NCI-H2107 treated with DMSO at 0.1 percent for 48 hours (cell line): Measurements from ENCODE around the gene CCNY.

Experiments used
- DNase-seq: peaks from one replicate; lab custom pipeline; 2025; ENCODE audit not compliant: unreplicated experiment; lab: John Stamatoyannopoulos, UW

The CCNY gene

DNA sequence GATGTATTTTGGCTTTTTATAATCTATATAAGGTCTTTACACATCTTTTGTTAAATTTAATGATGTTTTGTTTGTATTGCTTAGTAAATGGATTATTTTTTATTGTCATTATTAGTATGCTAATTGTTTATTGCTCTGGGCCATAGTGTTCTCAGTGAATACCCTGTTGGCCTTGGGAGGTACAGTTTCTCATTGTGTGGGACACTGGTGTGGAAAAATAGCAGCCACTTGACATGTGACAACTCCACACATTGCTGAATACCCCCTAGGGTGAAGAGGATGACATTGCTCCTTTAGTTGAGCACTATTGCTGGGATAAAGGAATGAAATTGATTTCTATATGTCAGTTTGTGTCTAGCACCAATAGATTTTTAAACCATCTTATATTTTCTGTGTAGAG is 130.9 kb downstream of the CCNY start:
- no peak for DNase-seq

DNA sequence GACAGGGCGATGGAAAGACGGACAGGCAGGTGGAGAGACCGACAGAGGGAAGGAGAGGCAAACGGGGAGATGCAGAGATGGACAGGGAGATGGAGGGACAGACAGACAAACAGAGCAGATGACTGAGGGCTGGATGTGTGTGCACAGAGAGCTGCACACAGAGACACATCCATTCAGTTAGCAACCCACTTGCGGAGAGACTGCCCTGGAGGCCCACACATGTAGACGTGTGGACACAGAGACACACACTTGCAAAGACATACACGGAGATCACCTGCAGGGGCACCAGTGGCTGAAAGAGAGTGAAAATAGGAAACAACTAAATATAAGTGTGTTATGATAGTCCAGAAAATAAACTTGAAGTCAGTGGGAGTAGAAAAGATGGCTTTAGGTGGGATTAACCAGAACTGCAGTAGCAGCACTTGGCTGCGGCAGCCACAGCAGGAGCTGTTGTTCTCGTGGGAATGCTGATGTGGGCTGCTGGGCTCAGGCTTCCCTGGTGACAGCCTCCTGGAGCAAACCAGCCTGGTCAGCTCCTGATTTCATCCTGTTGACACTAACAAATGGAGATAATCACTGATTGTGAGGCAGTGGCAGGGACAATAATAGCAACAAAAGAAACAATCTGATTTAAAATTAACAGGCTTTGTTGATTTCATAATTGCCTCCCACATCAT is 134.1 kb downstream of the CCNY start:
- DNase-seq, result no peak

DNA sequence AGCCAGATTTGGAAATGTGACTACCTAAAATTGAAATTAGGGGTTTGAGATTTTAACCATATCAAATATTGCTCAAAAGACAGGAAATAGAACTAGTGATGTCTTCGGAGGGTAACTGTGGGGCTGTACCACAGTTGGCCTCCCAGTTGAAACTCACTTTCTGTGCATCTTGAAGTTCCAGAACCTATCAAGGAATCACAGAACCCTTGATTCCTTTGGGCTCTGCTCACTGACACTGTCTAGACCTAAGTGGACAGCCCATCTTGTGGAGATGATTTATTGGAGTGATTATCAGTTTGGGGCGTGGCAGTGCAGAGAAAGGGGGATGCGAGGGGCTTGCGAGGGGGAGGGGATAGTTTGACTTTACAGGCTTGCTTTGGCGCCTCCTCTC is 134.6 kb downstream of the CCNY start:
- DNase-seq, result no peak

DNA sequence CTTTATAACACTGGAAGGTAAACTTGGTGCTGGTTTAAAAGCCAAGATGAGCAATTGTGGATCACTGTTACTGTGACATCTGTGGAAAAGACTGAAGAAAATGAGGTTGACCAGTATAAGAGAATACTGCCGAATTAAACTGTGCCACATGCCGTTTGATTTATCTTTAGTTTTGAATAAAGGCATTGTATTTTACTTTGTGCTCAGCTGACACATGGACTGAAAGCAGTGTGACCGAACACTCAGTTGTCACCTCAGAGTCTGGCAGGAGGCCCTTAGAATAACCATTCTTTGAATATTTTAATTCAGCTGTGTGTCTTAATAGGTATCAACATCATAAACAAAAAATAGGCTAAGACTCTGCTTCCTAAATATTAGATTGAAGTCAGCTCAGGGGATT is 135.1 kb downstream of the CCNY start:
- no peak for DNase-seq

DNA sequence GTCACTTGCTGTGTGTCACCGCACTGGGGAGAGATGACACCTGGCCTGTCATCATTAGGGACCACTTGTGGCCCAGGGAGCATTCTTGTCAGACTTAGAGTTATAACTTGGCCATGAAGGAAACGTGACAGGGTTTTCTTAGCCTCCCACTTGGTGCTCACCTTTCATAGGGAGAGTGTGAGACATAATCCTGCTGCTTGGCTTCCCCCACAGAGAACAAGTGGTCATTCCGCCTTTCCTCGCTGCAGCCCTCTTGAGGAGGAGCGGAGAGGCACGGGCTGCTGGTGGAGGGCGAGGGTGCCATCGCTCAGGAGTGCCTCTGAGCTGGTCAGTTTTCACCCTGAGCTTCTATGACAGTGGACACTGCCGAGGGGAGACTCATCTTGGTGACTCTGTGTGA is 143.8 kb downstream of the CCNY start:
- no peak for DNase-seq

DNA sequence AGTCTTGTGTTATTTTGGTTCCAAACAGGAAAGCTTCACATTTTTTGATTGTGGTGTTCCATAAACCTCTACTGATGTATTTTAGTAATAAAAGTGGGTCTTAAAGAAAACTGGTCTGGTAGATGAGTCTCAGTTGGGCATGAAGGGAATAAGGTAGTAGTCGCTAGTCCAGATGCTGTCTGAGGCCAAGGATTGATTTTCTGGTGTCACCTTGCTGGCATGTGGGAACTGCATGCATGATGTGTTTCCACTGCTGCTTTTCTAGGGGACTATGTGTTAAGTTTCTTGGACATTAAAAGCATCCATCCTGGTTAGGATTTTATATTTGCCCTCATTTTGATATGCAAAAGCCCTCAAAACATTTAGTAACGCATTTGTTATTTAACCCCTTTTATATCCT is 145.1 kb downstream of the CCNY start:
- no peak for DNase-seq

DNA sequence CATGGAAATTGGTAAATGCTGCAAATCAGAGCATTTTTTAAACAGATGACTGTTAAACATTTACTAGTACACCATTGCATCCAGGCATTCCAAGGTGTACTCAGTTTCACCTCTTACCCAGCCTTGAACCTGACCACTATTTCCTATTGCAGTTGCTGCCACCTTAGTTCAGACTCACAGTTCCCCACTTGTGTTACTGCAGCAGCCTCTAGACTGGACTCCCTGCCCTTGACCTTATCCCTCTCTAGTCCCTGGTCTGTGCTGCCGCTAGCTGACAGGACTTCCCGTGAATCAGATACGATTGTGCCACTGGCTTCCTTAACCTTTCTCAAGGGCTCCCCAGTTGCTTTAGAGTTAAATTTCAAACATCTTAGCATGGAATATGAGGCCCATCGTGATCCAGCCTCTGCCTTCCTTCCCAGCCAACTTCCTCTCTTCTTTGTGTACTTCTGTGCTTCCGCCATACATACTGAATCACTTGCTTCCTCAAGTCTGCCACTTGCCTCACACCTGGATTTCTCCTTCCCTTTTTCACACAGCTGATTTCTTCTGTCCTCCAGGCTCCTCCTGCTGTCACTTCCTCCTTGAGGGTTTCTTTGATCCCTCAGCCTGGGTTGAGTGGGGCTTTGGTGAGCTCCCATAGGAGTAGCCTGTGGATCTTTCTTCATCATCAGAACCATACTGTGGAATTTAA is 150.1 kb downstream of the CCNY start:
- no peak for DNase-seq

DNA sequence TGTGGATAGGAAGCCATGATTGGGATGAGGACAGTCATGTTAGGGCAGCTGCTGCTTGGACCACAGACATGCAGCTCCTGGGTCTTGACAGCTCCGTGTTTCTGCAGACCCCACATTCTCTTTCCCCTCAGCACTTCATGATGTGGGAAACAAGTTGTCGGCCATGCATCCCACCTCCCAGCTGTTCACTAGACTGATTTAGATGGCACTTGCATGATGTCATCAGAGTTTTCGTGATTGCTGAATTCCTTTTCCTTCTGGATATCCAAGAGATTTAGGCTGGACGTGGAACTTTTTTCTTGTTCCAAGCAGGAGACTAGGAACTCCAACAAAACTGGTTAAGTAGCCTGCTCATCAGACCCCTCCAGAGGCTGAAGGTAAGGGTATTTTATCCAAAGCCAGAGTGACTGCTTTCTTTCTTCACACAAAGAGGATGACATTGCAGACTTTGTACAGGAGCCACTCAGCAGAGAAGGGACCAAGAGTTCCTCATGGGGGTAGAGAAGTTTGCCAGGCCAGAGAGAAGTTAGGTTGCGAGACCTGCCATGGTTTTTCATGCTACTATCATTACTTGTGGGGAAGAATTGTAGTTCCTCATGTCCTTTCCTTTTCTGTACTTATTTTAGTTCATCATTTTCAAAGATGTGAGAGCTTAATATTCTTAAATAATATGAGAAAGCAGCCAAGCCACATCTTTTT is 151.2 kb downstream of the CCNY start:
- no peak for DNase-seq

DNA sequence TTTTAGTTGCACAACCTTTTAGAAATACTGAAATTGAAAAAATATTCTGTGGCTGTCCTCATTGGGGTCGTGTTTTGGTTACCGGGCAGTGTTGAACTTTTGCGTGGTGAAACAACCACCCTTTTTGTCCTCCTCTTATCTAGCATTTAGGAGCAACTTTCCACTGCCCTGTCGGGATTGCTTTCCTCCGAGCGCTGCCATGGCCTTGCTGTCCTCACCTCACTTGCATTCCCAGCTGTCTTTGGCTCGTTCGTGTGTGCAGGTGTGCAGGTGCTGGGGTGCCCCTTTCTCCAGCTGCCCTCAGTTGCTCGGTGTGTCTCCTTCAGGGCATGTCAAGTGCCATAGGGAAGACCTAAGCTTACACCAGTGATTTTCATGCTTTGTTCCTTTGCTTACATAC is 151.9 kb downstream of the CCNY start:
- no peak for DNase-seq

DNA sequence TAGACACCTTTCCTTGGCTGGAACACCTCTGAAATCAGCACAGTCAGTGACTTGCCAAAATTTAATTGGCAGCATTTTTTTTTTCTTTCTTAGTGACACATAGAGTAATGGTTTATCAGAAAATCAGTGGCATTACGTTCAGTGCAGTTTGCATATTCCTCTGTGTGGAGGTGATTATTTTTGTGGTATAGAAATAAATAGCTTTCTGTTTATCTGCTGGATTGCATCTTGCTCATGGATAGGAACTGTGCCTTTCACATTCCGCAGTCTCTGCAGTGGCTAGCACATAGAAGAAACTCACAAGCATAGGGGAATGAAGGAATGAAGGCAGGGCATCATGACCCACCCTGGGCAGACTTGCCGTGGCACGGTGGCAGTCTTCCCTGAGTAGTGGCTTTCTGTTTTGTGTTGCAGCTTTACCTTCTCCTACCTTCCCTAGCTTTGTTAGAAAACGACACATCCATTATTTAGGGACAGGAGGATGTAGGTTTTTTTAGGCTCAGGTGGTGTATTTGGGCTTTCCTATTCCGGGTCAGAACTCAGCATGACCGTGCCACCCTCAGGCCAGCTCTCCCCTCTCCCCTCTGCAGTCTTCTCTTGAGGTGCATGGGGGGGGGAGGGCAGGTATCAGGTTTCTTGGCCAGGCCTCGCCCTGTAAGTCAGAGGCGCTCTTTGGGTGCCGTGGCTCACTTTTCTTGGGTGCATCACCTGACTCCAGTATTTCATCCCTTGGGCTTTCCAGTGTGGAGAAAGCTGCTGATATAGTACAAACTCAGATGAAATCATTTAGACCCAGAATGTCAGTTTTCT is 156.3 kb downstream of the CCNY start:
- no peak for DNase-seq

DNA sequence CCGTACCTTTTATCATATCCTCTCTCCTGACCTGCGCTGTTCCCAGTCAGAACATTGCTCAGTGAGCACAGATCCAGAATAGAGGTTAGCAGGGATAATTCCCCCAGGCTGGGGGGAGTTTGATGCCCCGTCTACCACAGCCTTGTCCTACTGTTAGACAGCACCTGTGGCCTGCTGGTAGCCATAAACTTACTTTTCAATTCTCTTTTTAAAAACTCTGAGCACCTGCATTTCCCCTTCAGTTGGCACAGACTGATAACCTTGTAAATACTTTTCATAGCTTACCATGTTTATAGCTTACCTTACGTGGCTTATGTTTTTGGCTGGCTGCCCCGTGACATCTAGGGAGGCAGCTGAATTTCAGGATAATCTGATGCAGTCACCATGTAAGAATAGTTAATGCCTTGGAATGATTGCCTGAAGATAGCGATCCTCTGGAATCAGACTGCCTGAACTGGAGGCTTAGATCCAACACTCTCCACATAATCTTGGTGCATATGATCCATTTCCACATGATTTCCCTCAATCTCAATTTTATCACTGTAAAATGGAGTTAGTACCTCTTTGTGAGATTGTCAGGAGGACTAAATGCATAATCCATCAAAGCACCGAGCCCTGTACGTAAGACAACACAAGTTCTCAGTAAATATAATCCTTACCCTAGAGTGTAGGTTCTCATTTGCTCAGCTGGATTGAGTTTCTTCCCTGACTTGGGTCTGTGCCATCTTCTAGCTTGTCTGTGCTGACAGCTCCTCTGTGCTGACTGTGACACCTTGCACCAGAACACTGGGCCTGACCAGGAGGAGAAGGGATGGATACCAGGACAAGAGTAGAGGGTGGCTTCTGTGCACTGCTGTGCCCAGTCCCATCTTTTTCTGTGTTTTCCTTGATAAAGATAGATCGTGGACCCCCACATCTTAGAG is 157.1 kb downstream of the CCNY start:
- no peak for DNase-seq

DNA sequence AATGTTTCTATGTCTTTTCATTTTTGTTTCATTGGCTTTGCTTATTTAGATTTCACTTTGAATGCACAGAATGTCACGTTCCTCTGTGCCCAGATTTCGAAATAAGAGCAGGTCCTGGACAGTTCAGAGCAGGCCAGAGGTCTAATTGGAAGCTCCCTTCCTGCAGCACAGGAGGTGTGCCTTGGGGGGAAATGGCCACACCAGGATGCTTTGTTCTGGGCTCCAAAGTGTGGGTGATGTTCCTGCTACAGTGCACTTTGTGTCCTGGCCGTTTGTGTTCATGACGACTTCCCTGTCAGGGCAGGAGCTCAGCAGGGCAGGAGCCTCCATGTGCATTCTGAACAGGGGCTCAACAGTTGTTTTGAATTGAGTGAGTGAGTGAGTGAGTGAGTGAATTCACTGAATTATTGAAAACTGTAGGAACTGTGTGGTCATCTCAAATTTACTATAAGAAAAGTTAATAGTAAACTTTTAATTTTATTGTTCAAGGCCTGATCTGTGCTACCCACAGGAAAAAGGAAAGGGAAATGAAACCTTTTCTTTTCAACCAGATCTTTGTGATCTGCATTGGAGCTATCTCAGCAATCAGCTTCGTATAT is 159.3 kb downstream of the CCNY start:
- DNase-seq, result no peak

DNA sequence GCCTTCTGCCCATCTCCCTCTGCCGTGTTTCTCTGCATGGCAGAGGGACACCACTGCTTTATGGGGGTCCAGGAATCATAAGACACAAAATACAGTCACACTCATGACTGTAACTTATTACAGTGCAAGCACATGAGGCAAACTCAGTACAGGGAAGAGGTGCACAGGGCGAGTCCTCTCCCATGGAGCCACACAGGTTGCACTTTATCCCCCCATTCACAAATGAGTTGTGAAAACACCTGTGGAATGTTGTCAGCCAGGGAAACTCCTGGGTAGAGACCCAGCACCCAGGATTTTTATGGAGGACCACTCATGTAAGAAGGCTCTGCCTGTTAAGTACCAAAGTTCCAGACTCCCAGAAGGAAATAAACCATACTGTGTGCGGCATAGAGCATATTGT is 161.6 kb downstream of the CCNY start:
- no peak for DNase-seq

DNA sequence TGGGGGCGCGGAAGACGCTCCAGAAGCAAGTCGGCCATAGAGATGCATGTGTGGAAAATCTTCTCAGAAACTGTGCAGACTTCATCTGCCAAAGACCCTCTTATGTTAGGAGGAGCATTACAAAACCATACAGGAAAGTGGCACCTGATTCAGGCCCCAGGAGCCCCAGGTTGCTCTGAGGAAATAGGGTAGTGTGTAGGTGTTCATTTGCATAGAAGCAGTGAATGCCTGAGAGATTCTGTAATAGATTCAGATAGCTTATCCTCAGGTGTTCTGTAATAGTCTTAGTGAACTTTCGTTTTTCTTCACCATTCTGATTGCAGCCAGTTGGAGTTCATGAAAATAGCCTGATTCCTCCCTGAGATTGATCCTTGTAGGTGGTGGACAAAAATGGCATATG is 162.4 kb downstream of the CCNY start:
- no peak for DNase-seq

DNA sequence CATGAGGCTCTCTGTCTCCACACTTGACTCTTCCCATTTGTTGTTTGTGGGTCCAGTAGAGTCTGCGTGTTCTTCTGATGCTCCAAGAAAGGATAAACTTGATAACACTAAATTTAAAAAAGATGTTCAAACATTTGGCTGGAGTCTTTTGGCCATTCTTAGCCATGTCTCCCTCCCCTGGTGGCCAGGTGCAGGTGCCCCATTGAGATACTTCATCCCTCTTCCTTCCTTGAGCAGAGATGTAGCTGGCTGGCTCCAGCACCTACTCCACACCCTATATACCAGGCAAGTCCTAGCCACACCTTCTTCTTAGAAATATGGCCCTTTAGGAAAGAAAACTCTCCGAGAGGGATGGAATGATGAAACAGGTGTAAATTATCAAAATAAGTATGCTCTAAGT is 165.6 kb downstream of the CCNY start:
- no peak for DNase-seq

DNA sequence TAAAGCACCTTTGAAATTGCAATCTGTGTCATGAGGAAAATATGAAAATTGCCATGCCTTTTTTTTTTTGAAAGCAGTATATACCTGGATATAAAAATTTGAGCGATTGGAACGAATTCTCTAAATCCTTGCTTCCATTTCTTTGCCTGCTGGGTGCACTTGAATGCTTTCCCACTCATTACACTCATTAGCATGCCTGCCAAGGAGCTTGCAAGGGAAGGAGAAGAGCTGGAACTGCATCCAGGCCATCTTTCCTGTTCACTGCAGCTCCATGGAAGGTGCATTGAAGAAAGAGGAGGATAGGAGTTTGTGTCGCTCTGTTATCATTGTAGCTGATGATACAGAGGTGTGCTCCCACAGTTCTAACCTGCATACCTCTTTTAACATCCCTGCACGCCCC is 166.4 kb downstream of the CCNY start:
- no peak for DNase-seq

DNA sequence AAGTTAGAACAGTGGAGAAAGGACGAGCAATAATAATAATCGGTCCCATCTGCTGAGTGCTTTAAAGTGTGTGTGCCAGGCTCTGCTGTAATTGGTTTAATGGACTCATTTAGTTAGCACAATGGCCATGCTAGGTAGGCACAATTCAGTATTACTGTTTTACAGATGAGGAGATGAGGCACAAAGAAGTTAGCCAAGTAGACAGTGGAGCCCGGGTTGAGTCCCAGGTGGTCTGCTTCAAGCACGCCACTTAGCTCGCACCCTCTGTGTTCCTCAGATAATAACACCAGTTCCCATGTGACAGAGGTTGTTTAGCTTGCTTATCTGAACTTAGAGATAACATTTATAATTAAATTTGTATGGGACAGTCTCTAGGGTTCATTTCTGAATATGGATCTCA is 167.3 kb downstream of the CCNY start:
- no peak for DNase-seq

DNA sequence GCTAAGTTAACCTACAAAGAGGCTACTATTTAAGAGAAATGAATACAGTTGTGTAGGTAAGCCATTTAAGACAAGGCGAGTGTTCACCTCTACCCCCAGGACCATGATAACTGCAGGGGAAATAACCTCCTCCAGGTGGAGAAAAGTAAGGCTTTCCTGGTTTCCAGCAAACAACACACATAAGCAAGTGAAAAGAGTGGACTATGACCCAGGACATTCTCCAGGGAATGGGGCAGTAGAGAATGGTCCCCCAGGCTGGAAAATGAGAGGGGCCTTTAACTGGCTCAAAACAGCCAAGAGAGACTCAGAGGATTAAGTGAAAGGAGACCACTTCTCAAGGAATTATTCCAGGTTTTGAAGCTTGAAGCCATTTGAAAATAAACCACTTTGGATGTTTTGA is 167.8 kb downstream of the CCNY start:
- DNase-seq, result no peak

DNA sequence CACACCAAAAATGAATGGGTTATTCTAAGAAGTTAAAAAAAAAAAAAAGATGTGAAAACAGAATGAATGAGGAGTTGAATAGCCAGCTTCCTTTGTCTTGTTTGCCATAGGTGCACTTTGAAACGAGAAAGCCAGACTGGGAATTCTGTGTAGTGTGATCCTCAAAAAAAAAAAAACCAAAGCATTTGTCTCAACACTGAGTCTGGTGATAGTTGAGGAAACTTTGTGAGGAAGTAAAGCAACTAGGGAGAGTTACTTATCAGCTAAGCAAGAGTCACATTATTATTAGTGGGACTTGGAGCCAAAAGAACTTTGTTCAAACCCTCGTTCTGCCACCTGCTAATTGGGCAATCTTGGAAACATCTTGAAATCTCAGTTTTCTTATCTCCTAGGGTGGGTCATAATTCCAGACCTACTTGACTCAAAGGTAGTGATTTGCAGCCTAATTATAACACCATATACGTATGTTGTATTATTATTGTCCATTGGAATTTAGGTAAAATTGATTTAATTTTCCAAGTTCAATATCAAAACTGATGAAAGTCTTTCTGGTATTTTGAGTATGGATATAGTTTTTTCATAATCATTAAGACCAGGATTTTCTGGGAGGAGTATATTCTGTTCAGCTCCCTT is 169.0 kb downstream of the CCNY start:
- no peak for DNase-seq

DNA sequence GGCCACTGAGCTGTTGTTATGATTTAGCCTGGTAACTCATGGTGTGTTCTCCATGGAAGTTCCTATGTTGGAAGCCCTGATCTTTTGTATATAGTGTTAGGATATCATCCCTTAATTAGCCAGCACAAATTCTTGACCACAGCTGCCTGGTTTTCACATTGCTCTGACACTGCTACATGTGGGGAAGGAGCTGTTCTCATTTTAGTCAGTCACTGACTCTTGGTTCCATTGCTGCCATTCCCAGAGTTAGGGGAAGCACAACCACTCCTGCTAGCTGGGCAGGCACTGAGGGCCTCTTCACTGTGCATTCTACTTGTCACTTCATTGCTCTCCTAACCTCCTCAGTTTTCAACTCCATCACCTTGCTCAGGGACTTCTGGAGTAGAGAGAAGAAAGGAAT is 170.4 kb downstream of the CCNY start:
- no peak for DNase-seq
